Tibial nerve (tissue), 3 donors: ENCODE data around the gene LBH.

Source experiments
- POLR2A ChIP-seq, 2 donors: fragments of 450-650 bp; IDR thresholded peaks; one replicate each; pipeline ENCODE4 v1.6.1; 2017; ENCODE audit warnings: antibody characterized with exemption in 2 of 2, mild to moderate bottlenecking in 2 of 2, moderate library complexity in 2 of 2
- TF ChIP-seq, protein P1 (sequence below), 5 experiments: fragments of 200-600 bp in 3 of 5; fragments of 450-650 bp in 2 of 5; sonication (generic) in 3 of 5; IDR thresholded peaks; one replicate each; pipeline ENCODE4 v1.5.1; 2016 to 2019; ENCODE audit warnings: antibody characterized with exemption in 5 of 5, mild to moderate bottlenecking in 3 of 5, moderate library complexity in 2 of 5

DNA sequence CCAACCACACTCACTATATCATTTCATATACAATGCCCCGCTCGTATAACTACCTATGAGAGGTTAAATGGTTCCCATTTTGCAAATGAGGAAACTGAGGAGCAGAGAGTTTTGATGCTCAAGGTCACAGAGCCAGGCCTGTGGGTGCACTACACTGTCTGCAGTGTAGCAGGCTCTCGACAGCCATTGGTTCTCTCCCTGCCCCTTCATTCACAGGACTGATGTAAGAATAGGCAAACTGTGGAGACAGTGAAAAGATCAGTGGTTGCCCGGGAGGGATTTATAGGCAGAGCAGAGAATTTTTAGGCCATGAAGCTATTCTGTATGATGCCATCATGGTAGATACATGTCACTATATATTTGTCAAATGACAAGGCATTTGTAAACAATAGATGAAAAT, 39.0 kb upstream of the LBH start:
- TF ChIP-seq, protein P1, sequence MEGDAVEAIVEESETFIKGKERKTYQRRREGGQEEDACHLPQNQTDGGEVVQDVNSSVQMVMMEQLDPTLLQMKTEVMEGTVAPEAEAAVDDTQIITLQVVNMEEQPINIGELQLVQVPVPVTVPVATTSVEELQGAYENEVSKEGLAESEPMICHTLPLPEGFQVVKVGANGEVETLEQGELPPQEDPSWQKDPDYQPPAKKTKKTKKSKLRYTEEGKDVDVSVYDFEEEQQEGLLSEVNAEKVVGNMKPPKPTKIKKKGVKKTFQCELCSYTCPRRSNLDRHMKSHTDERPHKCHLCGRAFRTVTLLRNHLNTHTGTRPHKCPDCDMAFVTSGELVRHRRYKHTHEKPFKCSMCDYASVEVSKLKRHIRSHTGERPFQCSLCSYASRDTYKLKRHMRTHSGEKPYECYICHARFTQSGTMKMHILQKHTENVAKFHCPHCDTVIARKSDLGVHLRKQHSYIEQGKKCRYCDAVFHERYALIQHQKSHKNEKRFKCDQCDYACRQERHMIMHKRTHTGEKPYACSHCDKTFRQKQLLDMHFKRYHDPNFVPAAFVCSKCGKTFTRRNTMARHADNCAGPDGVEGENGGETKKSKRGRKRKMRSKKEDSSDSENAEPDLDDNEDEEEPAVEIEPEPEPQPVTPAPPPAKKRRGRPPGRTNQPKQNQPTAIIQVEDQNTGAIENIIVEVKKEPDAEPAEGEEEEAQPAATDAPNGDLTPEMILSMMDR (IDR thresholded peaks at IDR 0.05), result no peak
- no peak for TF ChIP-seq POLR2A (IDR thresholded peaks at IDR 0.05)
